H7 (cell line): ENCODE data around the gene GSS. TPM values are rescaled to one million over a fixed set of nuclear protein-coding genes. Genes with fewer than 3 reads are reported as not detected.
"Not testable (repeated sequence)": the region's sequence is repeated elsewhere in the genome, so short reads cannot be mapped to it uniquely, and the experiment has no call there.

ENCODE experiments used
- DNase-seq: peaks from one replicate; pipeline ENCODE4 v3.0.0; 2012
- H3K27me3 ChIP-seq: 2 replicates; pipeline ENCODE4 v1.6.0; 2011; ENCODE audit warnings: mild to moderate bottlenecking, low read length; ENCODE audit not compliant: control insufficient read depth, insufficient read depth
- H3K36me3 ChIP-seq: replicated peaks from 2 replicates; pipeline ENCODE4 v1.5.1; 2011; ENCODE audit warnings: low read length; ENCODE audit not compliant: control insufficient read depth, insufficient read depth
- H3K4me3 ChIP-seq: 2 replicates; pipeline ENCODE4 v1.5.1; 2011; ENCODE audit warnings: low read depth, mild to moderate bottlenecking, control low read depth, low read length, moderate library complexity; ENCODE audit not compliant: insufficient read depth
- total RNA-seq: library from RNA; depleted of rRNA; stranded (reverse); fragments of >200 nt; shearing (Covaris generic); gene quantifications from 2 replicates; pipeline ENCODE4 v1.2.3, GENCODE V29; 2014

Gene GSS
- total RNA-seq, 1 experiment from 2014 or later = 72.2 TPM

DNA sequence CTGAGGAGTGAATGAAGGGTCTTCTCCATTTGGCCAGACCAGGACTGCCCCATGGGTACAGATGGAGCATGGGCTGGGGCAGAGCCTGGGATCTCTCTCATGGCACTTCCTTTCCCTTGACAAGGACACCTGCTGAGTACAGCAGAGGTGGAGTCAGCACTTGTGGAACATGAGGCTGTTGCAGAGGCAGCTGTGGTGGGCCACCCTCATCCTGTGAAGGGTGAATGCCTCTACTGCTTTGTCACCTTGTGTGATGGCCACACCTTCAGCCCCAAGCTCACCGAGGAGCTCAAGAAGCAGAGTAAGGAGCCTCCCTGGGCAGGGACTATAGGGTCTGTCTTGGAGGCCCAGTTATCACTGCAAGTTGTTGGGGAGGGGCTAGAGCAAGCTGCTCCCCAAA is 29.6 kb downstream of the GSS start:
- DNase-seq = no peak
- H3K27me3 ChIP-seq = no peaks in the 10 kb centered on the region
- peaks cover 23% of the 10 kb centered on the region for H3K36me3 ChIP-seq
- no peak overlapping the region for H3K4me3 ChIP-seq

DNA sequence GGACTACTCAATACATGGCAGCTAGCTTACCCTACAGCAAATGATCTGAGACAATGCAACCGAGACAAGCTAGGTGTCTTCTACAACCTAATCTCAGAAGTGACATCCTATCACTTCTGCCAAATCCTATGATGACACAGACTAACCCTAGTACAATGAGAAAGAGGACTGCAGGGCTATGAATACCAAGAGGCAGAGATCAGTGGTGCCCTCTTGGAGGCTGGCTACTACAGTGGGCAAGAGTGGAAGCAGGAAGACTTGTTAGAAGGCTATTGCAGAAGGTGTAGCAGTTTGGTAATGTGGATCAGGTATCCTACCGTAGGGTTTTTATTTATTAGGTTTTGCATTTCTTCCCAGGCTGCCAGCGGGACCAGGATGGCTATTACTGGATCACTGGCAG is 30.3 kb downstream of the GSS start:
- H3K27me3 ChIP-seq = no peaks in the 10 kb centered on the region
- DNase-seq = no peak
- peaks cover 21% of the 10 kb centered on the region for H3K36me3 ChIP-seq
- H3K4me3 ChIP-seq = no peak overlapping the region

DNA sequence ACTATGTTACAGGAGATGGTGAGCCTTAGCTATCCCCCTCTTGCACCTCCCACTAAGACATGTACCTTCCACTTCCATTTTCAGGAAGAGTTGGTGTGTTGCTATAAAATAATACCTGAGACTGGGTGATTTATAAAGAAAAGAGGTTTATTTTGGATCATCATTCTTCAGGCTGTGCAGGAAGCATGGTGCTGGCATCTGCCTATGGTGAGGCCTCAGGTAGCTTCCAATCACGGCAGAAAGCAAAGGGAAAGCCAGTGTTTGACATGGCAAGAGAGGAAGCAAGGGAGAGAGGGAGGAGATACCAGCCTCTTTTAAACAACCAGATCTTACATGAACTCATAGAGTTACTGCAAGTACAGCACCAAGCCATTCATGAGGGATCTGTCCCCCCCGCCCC is 32.2 kb downstream of the GSS start:
- H3K27me3 ChIP-seq = no peaks in the 10 kb centered on the region
- DNase-seq = no peak
- H3K4me3 ChIP-seq = no peak overlapping the region
- H3K36me3 ChIP-seq = peaks cover 9% of the 10 kb centered on the region

DNA sequence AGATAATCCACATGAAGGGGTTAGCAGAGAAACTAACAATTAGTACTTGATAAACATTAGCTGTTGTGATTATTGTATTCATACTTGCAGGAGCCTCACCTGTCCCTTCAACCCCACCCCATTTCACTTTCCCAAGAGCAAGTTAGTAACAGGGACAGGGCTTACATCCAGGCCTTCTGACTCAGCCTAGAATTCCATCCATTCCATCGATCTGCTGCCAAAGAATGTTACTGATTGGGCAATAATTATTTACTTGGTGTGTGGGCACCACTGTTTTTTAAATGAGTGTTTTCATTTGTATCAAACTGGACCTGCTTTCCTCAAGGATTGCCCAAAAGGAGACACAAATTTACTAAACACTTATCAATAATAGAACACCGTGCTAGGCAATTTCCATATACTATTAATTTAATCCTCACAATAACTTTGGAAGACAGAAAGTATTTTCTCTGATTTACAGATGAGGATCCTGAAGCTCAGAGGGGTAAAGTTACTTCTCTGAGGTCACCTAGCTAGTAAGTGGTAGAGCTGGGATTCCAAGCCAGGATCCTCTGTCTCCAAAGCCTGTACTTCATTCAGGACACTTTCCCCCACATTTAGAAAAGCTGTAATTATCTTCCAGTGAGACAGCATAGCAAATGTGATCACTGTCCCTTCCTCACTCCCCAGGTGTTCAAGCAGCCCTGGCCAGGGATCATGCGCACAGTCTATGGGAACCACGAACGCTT is 32.8 kb downstream of the GSS start:
- DNase-seq = no peak
- peaks cover 8% of the 10 kb centered on the region for H3K36me3 ChIP-seq
- H3K27me3 ChIP-seq = no peaks in the 10 kb centered on the region
- no peak overlapping the region for H3K4me3 ChIP-seq

DNA sequence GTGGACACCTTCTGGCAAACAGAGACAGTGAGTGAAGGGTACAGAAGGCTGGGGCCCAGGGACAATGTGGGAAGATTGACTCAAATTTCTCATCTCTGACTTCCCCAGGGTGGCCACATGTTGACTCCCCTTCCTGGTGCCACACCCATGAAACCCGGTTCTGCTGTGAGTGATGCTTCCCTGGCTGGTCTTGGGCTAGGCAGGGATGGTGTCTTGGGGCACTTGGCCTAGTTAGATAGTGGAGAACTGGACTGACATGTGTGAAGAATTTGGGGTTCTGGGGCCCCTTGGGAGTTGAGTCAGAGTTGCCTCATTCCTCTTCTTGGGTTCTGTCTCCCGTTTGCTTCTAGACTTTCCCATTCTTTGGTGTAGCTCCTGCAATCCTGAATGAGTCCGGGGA is 34.2 kb downstream of the GSS start:
- no peak overlapping the region for H3K4me3 ChIP-seq
- H3K36me3 ChIP-seq = peaks cover 4% of the 10 kb centered on the region
- no peaks in the 10 kb centered on the region for H3K27me3 ChIP-seq
- DNase-seq = no peak

DNA sequence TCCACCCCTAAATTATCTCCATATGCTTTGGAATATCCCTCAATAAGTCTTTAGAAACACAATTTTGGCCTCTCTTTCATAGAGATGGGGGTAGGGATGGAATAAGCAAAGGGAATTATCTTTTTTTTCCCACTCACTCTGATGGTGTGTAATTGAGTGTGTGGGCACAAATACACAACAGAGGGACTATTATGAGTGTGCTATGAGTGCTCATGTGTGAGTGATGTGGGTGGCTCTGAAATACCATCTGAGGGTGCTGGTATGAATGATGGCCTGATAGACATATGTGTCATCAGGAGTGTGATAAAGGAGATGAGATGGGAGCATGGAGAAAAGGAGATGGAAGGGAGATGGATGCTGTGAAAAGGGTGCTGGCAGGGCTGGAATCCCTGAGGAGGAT is 35.6 kb downstream of the GSS start:
- H3K4me3 ChIP-seq = no peak overlapping the region
- no peaks in the 10 kb centered on the region for H3K27me3 ChIP-seq

DNA sequence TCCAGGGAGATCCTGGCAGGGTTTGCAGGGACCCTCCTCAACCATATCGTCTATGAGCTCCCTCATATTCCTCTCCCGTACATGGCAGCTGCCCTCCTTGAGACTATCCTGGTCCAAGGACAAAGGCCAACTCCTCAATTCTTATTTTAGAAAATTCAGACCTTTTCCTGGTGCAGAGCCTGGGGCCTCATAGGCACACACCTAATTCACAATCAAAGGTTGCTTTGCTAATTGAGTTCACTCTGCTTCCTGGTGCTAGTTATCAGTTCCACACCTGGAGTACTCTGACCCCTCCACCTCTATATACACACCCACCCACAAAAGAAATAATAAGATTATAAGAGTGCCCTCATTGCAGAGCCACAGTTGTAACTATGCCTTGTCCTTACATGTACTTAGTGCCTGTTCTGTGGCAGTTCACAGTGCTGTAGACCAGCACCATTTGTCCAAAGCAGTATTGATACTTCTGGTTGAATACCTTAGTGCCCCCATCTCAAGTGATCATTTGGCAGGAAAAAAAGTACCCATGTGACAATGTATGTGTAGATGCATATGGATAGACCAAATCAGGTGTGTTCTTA is 38.7 kb downstream of the GSS start:
- no peak for DNase-seq
- H3K4me3 ChIP-seq = no peak overlapping the region
- no peaks in the 10 kb centered on the region for H3K27me3 ChIP-seq
- no peaks in the 10 kb centered on the region for H3K36me3 ChIP-seq

More for the DNA sequence above, 35.6 kb downstream of the GSS start:
- peaks cover 2% of the 10 kb centered on the region for H3K36me3 ChIP-seq
- DNase-seq = no peak

DNA sequence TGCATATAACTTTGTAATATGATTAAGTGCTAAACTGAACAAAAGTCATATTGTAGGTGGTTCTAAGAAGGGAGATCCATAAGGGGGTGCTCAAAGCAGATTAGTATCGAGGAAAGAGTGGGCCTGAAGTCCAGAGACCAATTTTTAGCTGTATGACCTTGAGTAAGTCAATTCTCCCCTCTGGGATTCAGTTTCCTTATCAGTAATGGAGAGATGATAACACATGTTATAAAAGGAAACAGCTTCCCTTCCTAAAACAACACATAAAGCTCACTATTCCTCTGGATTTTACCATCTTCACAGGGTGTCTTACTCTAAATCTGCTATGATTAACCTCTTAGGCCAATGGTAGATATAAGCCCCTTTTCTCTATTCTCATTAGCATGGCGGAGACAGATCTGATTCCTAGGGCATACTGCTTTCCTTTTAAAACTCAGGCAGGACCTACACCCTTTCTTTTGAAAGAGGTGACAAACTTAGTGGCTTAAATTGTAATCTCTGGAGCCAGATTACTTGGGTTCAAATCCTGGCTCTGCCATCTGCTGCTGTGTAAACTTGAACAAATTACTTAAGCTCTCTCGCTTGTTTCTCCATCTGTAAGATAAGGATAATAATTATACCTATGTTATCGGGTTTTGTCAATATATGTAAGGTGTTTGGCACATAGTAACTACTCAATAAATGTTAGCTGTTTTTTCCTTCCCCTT is 39.7 kb downstream of the GSS start:
- no peak overlapping the region for H3K4me3 ChIP-seq
- DNase-seq = no peak
- no peaks in the 10 kb centered on the region for H3K27me3 ChIP-seq
- H3K36me3 ChIP-seq = no peaks in the 10 kb centered on the region

DNA sequence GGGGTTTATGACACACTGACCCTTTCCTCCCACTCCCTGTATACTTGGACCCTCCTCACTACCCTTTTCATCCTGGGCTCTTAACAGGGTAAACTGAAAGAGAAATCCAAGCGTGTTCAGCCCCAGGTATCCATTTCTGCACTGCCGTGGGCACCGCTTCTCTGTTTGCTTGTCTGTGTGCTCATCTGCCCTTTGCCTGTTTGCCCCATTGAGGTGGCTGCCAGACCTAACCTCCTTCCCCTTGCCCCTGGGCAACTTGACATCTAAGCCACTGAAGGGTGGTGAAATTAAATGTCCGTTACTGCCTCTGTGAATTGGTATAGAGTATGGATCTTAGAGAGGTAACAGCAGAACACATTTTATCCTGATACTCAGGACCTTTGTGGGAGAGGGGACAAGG is 40.5 kb downstream of the GSS start:
- Histone ChIP-seq H3K36me3 (no peaks in the 10 kb centered on the region), H3K4me3 (no peak overlapping the region), H3K27me3 (no peaks in the 10 kb centered on the region)
- DNase-seq = no peak

DNA sequence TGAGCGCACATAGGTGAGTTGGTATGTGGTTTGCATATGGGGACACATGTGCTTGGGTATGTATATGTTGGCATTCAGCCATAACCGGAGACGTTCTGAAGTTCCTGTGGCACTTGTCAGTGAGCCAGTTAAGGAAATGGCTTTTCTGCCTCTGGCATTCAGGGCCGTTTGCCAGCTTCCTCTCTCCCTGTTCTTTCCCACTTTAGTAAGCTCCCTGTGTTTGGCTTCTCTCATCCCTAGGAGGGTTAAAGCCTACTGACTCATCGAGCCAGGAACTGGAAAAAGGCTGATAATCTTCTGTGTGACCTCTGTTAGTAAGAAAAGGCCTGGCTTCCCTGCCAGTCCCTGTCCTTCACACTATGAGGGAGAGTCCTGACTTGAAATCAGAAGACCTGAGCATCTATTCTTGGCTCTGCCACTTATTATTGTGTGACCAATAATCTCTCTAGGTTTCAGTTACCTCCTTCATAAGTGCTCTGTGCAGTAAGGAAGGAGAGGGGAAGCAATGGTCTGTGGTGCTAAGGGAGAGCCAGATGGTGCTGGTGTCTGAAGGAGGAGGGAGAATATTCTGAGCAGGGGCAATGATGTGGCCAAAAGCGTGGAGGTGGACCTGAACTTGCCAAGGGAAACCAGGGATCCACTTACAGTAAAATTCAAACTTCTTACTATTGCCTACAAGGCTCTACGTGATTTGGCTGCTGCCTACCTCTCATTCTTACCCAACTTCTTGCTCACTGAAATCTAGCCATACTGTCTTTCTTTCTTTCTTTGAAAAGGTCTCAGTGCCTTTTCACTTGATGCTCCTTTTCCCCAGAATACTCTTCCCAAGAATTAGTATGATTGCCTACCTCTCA is 47.8 kb downstream of the GSS start:
- no peak for DNase-seq
- no peaks in the 10 kb centered on the region for H3K36me3 ChIP-seq
- no peaks in the 10 kb centered on the region for H3K27me3 ChIP-seq
- H3K4me3 ChIP-seq = no peak overlapping the region

DNA sequence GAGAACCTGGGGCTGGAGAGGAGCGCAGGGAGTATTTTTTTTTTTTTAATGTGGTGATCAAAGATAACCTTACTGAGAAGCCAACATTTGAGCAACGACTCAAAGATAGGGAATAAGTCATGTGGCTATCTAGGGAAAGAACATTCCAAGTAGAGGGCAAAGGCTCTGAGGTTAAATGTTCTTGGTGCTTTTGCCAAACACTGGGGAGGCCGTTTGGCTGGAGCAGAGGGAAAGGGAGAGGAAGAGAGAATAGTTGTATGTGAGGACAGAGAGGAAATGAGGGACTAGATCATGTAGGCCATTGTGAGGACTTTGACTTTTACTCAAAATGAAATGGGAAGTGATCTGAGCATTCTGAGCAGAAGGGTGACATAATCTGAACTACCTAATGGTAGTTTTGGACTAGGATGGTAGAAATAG is 51.4 kb downstream of the GSS start:
- DNase-seq = no peak
- H3K4me3 ChIP-seq = no peak overlapping the region
- no peaks in the 10 kb centered on the region for H3K27me3 ChIP-seq
- no peaks in the 10 kb centered on the region for H3K36me3 ChIP-seq

DNA sequence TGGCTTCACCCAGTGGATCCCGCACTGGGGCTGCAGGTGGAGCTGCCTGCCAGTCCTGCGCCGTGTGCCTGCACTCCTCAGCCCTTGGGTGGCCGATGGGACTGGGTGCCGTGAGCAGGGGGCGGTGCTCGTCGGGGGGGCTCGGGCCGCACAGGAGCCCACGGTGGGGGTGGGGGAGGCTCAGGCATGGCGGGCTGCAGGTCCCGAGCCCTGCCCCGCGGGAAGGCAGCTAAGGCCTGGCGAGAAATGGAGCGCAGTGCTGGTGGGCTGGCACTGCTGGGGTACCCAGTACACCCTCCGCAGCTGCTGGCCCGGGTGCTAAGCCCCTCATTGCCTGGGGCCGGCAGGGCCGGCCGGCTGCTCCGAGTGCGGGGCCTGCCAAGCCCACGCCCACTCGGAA is 56.9 kb downstream of the GSS start:
- not testable (repeated sequence) for H3K27me3 ChIP-seq, H3K4me3 ChIP-seq, H3K36me3 ChIP-seq, DNase-seq

DNA sequence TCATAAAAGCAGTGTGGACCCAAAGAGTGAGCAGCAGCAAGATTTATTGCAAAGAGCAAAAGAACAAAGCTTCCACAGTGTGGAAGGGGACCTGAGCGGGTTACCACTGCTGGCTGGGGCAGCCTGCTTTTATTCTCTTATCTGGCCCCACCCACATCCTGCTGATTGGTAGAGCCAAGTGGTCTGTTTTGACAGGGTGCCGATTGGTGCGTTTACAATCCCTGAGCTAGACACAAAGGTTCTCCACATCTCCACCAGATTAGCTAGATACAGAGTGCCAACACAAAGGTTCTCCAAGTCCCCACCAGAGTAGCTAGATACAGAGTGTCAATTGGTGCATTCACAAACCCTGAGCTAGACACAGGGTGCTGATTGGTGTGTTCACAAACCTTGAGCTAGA is 57.5 kb downstream of the GSS start:
- H3K27me3 ChIP-seq, H3K36me3 ChIP-seq, H3K4me3 ChIP-seq, DNase-seq: not testable (repeated sequence)

DNA sequence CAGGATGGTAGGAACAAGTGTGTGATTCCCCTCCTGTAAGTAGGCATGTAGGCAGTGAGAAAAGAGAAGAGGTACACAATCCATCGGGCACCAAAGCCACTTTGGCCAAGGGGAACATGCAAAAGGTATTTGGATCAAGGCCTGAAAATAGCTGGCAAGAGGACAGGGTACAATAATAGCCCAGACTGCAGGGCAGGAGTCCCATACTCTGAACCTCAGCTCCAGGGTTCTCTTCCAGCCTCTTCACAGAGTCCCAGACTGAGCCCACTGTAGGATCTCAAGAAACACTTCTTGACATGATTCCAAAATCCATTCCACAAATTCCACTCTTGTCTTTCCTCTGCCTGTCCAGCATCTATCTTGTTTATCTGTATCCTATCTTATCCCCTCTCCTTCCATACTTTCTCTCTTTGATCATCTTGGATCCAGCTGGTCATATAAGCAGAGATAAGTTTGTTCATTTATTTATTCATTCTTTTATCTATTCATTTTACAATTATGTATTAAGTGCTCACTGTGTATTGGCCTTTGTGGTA is 59.5 kb downstream of the GSS start:
- DNase-seq = no peak
- Histone ChIP-seq H3K27me3 (no peaks in the 10 kb centered on the region), H3K36me3 (no peaks in the 10 kb centered on the region), H3K4me3 (no peak overlapping the region)
